Umbilical cord (tissue), 2 donors: ENCODE results near the gene FGD1. TPM values are rescaled to one million over a fixed set of nuclear protein-coding genes. Genes with fewer than 3 reads are reported as not detected.

Experiments
- DNase-seq: peaks from one replicate; pipeline ENCODE4 v3.0.0-alpha.2; 2015; ENCODE audit warnings: low spot score
- total RNA-seq: library from RNA; depleted of rRNA; stranded (reverse); fragments of >200 nt; gene quantifications from one replicate; pipeline ENCODE4 v1.2.3, GENCODE V29; 2014; ENCODE audit warnings: low replicate concordance; ENCODE audit not compliant: insufficient read depth

Gene FGD1
- total RNA-seq, 1 donor from 2014 or later = 3.1 TPM

GRCh38 chrX:54407266-54407665 lies 88.8 kb downstream of the FGD1 start:
- DNase-seq = no peak

GRCh38 chrX:54397113-54397512 lies 98.9 kb downstream of the FGD1 start:
- no peak for DNase-seq

Other genes starting within 250 kb of the FGD1 start
- gene WNK3, start 138.2 kb downstream of the FGD1 start, total RNA-seq = 4.8 TPM
- 3.9 TPM for gene TSR2, start 55.8 kb downstream of the FGD1 start, total RNA-seq
- 16.6 TPM for gene GNL3L, start 34.0 kb upstream of the FGD1 start, total RNA-seq